ENCODE data around the gene NDUFAF5.

NDUFAF5 gene

GRCh38 chr20:13778827-13779226 is 6.0 kb upstream of the NDUFAF5 start:
- DNase-seq = no peak

GRCh38 chr20:13783528-13783927 is 1.3 kb upstream of the NDUFAF5 start:
- DNase-seq = no peak

GRCh38 chr20:13784271-13784892 is 446 bp upstream of the NDUFAF5 start:
- DNase-seq = no peak

GRCh38 chr20:13786143-13786828 is 1.5 kb downstream of the NDUFAF5 start:
- no peak for DNase-seq

GRCh38 chr20:13788167-13788834 is 3.5 kb downstream of the NDUFAF5 start:
- DNase-seq = peak; percentile 22 to 40

GRCh38 chr20:13790708-13791107 is 5.9 kb downstream of the NDUFAF5 start:
- DNase-seq = no peak

GRCh38 chr20:13791540-13792459 is 7.0 kb downstream of the NDUFAF5 start:
- DNase-seq = no peak

- DNase-seq = no peak
These were observed 8.2 kb downstream of the NDUFAF5 start for GRCh38 chr20:13793001-13793400.

- DNase-seq = no peak
These were observed 9.8 kb downstream of the NDUFAF5 start for GRCh38 chr20:13794667-13795066.

- no peak for DNase-seq
These were observed 14.2 kb downstream of the NDUFAF5 start for GRCh38 chr20:13799040-13799439.

- DNase-seq = no peak
These were observed 15.1 kb downstream of the NDUFAF5 start for GRCh38 chr20:13799974-13800373.

- DNase-seq = no peak
These were observed 15.9 kb downstream of the NDUFAF5 start for GRCh38 chr20:13800728-13801134.

- no peak for DNase-seq
These were observed 24.5 kb downstream of the NDUFAF5 start for GRCh38 chr20:13809373-13809772.

- no peak for DNase-seq
These were observed 25.0 kb downstream of the NDUFAF5 start for GRCh38 chr20:13809855-13810254.

GRCh38 chr20:13810446-13810845 is 25.6 kb downstream of the NDUFAF5 start:
- DNase-seq = no peak

- DNase-seq = no peak
These were observed 29.1 kb downstream of the NDUFAF5 start for GRCh38 chr20:13813910-13814309.

- DNase-seq = no peak
These were observed 29.8 kb downstream of the NDUFAF5 start for GRCh38 chr20:13814672-13815071.

- DNase-seq = no peak
These were observed 31.9 kb downstream of the NDUFAF5 start for GRCh38 chr20:13816757-13817156.

GRCh38 chr20:13817342-13817741 is 32.5 kb downstream of the NDUFAF5 start:
- DNase-seq = no peak

GRCh38 chr20:13819885-13820645 is 35.2 kb downstream of the NDUFAF5 start:
- peak; percentile 5 to 9 for DNase-seq

GRCh38 chr20:13821876-13822275 is 37.0 kb downstream of the NDUFAF5 start:
- no peak for DNase-seq

GRCh38 chr20:13822459-13822858 is 37.6 kb downstream of the NDUFAF5 start:
- no peak for DNase-seq

All from activated CD4-positive, alpha-beta T cell treated with anti-CD3 and anti-CD28 coated beads, Interleukin-2, amount 50 U/mL, for 48 hours (primary cell).